ENCODE results near the gene APOBEC3A. TPM values are rescaled to one million over a fixed set of nuclear protein-coding genes. Genes with fewer than 3 reads are reported as not detected.
"Not testable (repeated sequence)": the region's sequence is repeated elsewhere in the genome, so short reads cannot be mapped to it uniquely, and the experiment has no call there.

APOBEC3A gene
- total and polyA plus RNA-seq, 2 of the 4 experiments (the other 2 are of a cell fraction): not detected

DNA sequence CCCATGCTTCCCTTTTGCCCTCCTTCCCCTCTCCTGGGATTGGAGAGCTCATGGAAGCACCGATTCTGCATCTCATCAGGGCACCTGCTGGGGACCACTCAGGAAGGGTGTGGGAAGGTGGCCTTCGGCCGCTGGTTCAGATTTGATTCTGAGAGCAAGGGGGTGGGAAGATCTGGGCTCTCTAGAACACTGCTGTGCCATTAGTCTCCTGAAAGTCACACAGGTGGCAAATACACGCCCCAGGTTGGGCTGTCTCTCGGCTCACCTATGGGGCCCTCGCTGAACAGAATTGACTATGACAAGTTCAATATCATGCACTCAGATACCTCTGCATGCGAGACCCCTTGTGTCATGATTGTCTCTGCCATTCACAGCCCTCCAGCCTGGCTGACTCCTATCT is 12.8 kb upstream of the APOBEC3A start:
- no TSS peak for BruUV-seq (replicated peaks)
- Histone ChIP-seq H2AK9ac (replicated peaks; ENCODE audit: low read depth, low read length, poor library complexity) (no peak overlapping the region), H3K27ac (ENCODE audit: insufficient read depth, low read length) (no peak overlapping the region), H3K23ac (ENCODE audit: low read depth, low read length) (no peak overlapping the region), H2AK5ac (ENCODE audit: low read depth, low read length) (no peak overlapping the region), H2BK120ac (ENCODE audit: low read depth, low read length) (no peak overlapping the region), H3K9me3 (ENCODE audit: control insufficient read depth, insufficient read depth, low read length) (0 out of 2 replicates have a peak, but pooled peaks cover 2% of the 10 kb centered on the region), H2AFZ (replicated peaks; ENCODE audit: low read length, poor library complexity) (no peak overlapping the region), H3K4ac (ENCODE audit: low read depth, low read length) (no peak overlapping the region), H4K91ac (ENCODE audit: insufficient read depth, low read depth, low read length) (no peak overlapping the region), H4K5ac (ENCODE audit: low read depth, low read length) (no peak overlapping the region), H4K20me1 (ENCODE audit: insufficient read depth, low read length) (no peaks in the 10 kb centered on the region), H3K9me1 (ENCODE audit: insufficient read depth, low read length) (no peaks in the 10 kb centered on the region), H2BK5ac (ENCODE audit: low read depth, low read length, poor library complexity, severe bottlenecking) (no peak overlapping the region), H3K56ac (ENCODE audit: extremely low read depth, insufficient read depth, low read length) (no peak overlapping the region), H3K4me2 (ENCODE audit: low read depth, low read length) (no peak overlapping the region), H3K9ac (ENCODE audit: low read depth, low read length) (no peak overlapping the region), H3K27me3 (ENCODE audit: control insufficient read depth, insufficient read depth, low read length) (peaks cover 66% of the 10 kb centered on the region), H4K8ac (ENCODE audit: low read depth in 2 of 2, low read length in 2 of 2) (no peak overlapping the region), H3K36me3 (ENCODE audit: control insufficient read depth, insufficient read depth, low read length) (no peaks in the 10 kb centered on the region), H3K14ac (replicated peaks; ENCODE audit: low read depth, low read length) (no peak overlapping the region), H2BK15ac (ENCODE audit: low read depth, low read length) (no peak overlapping the region), H3K18ac (ENCODE audit: low read depth, low read length) (no peak overlapping the region), H2BK20ac (ENCODE audit: low read depth, low read length) (no peak overlapping the region), H3K4me3 (ENCODE audit: insufficient read depth, low read depth, low read length) (no peak overlapping the region), H3K79me1 (ENCODE audit: low read depth in 1 of 2, low read length in 2 of 2) (no peaks in the 10 kb centered on the region), H3K4me1 (ENCODE audit: control insufficient read depth, insufficient read depth, low read length) (no peaks in the 10 kb centered on the region)
- intact Hi-C loops (cut with micrococcal nuclease): no loop called here
- DNase-seq (no peak), ATAC-seq (ENCODE audit: low read depth) (no peak)
- TF ChIP-seq CEBPB (IDR thresholded peaks at IDR 0.05; ENCODE audit: low read depth, low read length): no peak
- no peak for TF ChIP-seq RAD21 (IDR thresholded peaks at IDR 0.05; ENCODE audit: low read length)
- TF ChIP-seq POLR2A (IDR thresholded peaks at IDR 0.05; ENCODE audit: low read depth, low read length): no peak
- TF ChIP-seq FOS (IDR thresholded peaks at IDR 0.05; ENCODE audit: low read depth, low read length): no peak
- dilution Hi-C loops (cut with HindIII; ENCODE audit: low sequenced_read_pairs, unreplicated experiment): no loop called here
- in situ Hi-C loops (cut with MboI; ENCODE audit: low sequenced_read_pairs): no loop called here
- 69% methylated on average over 6 of the region's 7 CpGs; no CpG with 5 or more reads in 1 of the 2 experiments for WGBS, 2 experiments (ENCODE audit: extremely low coverage in 2 of 2, insufficient read length in 1 of 2)
- CTCF ChIA-PET: no interaction called here
- POLR2A ChIA-PET (ENCODE audit: unreplicated experiment): no interaction called here

DNA sequence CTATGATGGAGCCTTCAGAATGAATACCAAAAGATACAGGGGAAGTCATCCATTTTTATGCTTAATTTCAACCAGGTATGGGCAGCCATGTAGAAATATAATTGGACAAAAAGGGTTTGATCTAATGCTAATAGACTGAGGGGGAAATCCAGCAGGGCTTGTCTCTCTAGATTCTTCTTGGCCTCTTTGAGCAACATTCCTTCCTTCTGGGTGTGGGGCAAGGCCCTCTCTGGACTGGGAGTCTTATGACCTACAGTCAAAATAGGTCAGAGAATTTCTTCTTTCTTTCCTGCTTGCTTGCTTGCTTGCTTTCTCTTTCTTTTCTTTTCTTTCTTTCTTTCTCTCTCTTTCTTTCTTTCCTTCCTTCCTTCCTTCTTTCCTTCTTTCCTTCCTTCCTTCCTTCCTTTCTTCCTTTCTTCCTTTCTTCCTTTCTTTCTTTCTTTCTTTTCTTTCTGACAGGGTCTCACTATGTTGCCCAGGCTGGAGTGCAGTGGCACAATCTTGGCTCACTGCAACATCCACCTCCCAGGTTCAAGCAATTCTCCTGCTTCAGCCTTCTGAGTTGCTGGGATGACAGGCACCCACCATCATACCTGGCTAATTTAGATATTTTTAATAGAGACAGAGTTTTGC is 11.6 kb upstream of the APOBEC3A start:
- dilution Hi-C loops (cut with HindIII; ENCODE audit: low sequenced_read_pairs, unreplicated experiment); intact Hi-C loops (cut with micrococcal nuclease): not testable (repeated sequence)

More for the DNA sequence above, 11.6 kb upstream of the APOBEC3A start:
- H3K14ac ChIP-seq (replicated peaks; ENCODE audit: low read depth, low read length); H3K9me3 ChIP-seq (ENCODE audit: control insufficient read depth, insufficient read depth, low read length); H2BK15ac ChIP-seq (ENCODE audit: low read depth, low read length); H4K91ac ChIP-seq (ENCODE audit: insufficient read depth, low read depth, low read length); H4K5ac ChIP-seq (ENCODE audit: low read depth, low read length); H2AFZ ChIP-seq (replicated peaks; ENCODE audit: low read length, poor library complexity); H2BK5ac ChIP-seq (ENCODE audit: low read depth, low read length, poor library complexity, severe bottlenecking); H3K79me1 ChIP-seq (ENCODE audit: low read depth in 1 of 2, low read length in 2 of 2); H3K36me3 ChIP-seq (ENCODE audit: control insufficient read depth, insufficient read depth, low read length); H2AK5ac ChIP-seq (ENCODE audit: low read depth, low read length); H4K8ac ChIP-seq (ENCODE audit: low read depth in 2 of 2, low read length in 2 of 2); H3K4me3 ChIP-seq (ENCODE audit: insufficient read depth, low read depth, low read length); in situ Hi-C loops (cut with MboI; ENCODE audit: low sequenced_read_pairs); H2BK120ac ChIP-seq (ENCODE audit: low read depth, low read length); H2BK20ac ChIP-seq (ENCODE audit: low read depth, low read length); CTCF ChIA-PET; H3K18ac ChIP-seq (ENCODE audit: low read depth, low read length); H3K9ac ChIP-seq (ENCODE audit: low read depth, low read length); ATAC-seq (ENCODE audit: low read depth); H3K9me1 ChIP-seq (ENCODE audit: insufficient read depth, low read length); H3K23ac ChIP-seq (ENCODE audit: low read depth, low read length); H3K4me1 ChIP-seq (ENCODE audit: control insufficient read depth, insufficient read depth, low read length); POLR2A ChIA-PET (ENCODE audit: unreplicated experiment); H3K4ac ChIP-seq (ENCODE audit: low read depth, low read length); H3K4me2 ChIP-seq (ENCODE audit: low read depth, low read length); H3K27ac ChIP-seq (ENCODE audit: insufficient read depth, low read length); H3K56ac ChIP-seq (ENCODE audit: extremely low read depth, insufficient read depth, low read length); BruUV-seq (replicated peaks); DNase-seq; H2AK9ac ChIP-seq (replicated peaks; ENCODE audit: low read depth, low read length, poor library complexity); H4K20me1 ChIP-seq (ENCODE audit: insufficient read depth, low read length): not testable (repeated sequence)
- H3K27me3 ChIP-seq (ENCODE audit: control insufficient read depth, insufficient read depth, low read length): peaks cover 77% of the 10 kb centered on the region
